Endothelial cell of umbilical vein (primary cell): ENCODE data around the gene LOXL3. TPM values are rescaled to one million over a fixed set of nuclear protein-coding genes. Genes with fewer than 3 reads are reported as not detected.

ENCODE experiments used
- BruUV-seq: library from RNA; stranded (reverse); fragments of 400-500 nt; replicated peaks from 2 replicates; lab custom pipeline; 2021; lab: Mats Ljungman, UMichigan
- CTCF ChIA-PET: fragments of 300-600, 350-600 bp; sonication (Branson Sonifier 250); formaldehyde crosslinking; loops from one replicate; lab custom pipeline; 2021; ENCODE audit warnings: antibody characterized with exemption, inconsistent platforms; lab: Charles Lee
- POLR2A ChIA-PET: fragments of 300-600, 350-600 bp; sonication (Branson Sonifier 250); formaldehyde crosslinking; loops from one replicate; lab custom pipeline; 2021; ENCODE audit warnings: antibody characterized with exemption, inconsistent platforms; lab: Charles Lee
- DNase-seq: peaks from one replicate; pipeline ENCODE4 v3.0.0-alpha.2; 2011; ENCODE audit warnings: low read depth, low spot score
- FAIRE-seq: peaks from 2 replicates; lab custom pipeline; 2011; peaks lifted over from hg19 to GRCh38; lab: Jason Lieb, UNC
- H2AFZ ChIP-seq: 2 replicates; pipeline ENCODE4 v1.6.0; 2012; ENCODE audit warnings: low read depth, low read length, control low read depth, inconsistent platforms
- H3K27ac ChIP-seq: 2 replicates; pipeline ENCODE4 v1.5.1; 2011; ENCODE audit warnings: low read depth, mild to moderate bottlenecking, control low read depth, low read length, moderate library complexity; ENCODE audit not compliant: insufficient read depth
- H3K27me3 ChIP-seq, 2 experiments: 2 replicates each; pipeline versions ENCODE4 v1.6.0 to v1.6.1; 2011; ENCODE audit warnings: low read length in 2 of 2, mixed read lengths in 1 of 2; ENCODE audit not compliant: control insufficient read depth in 2 of 2, insufficient read depth in 2 of 2
- H3K36me3 ChIP-seq, 2 experiments: 2 replicates in 1 of 2; 3 replicates in 1 of 2; pipeline ENCODE4 v1.5.1; 2011; ENCODE audit warnings: low read length in 2 of 2, mild to moderate bottlenecking in 1 of 2, moderate library complexity in 1 of 2; ENCODE audit not compliant: control insufficient read depth in 2 of 2, insufficient read depth in 2 of 2; ENCODE audit errors: extremely low read depth in 1 of 2
- H3K4me1 ChIP-seq: 3 replicates; pipeline ENCODE4 v1.5.1; 2011; ENCODE audit warnings: mild to moderate bottlenecking, low read length; ENCODE audit not compliant: control insufficient read depth, insufficient read depth; ENCODE audit errors: extremely low read depth
- H3K4me2 ChIP-seq: 2 replicates; pipeline ENCODE4 v1.6.1; 2011; ENCODE audit warnings: low read length, control low read depth, mixed read lengths; ENCODE audit not compliant: insufficient read depth
- H3K4me3 ChIP-seq, 3 experiments: fragments of 200-600 bp in 1 of 3; sonication (generic), shearing (Covaris generic) in 1 of 3; replicated peaks in 1 of 3; 2 replicates each; pipeline ENCODE4 v1.5.1; 2011 to 2016; ENCODE audit warnings: control low read depth in 3 of 3, low read length in 3 of 3, mild to moderate bottlenecking in 2 of 3, inconsistent platforms in 1 of 3, low read depth in 1 of 3, moderate library complexity in 1 of 3; ENCODE audit not compliant: insufficient read depth in 1 of 3
- H3K79me2 ChIP-seq: 2 replicates; pipeline ENCODE4 v1.6.0; 2012; ENCODE audit warnings: low read length, inconsistent platforms; ENCODE audit not compliant: control insufficient read depth, insufficient read depth
- H3K9ac ChIP-seq: replicated peaks from 2 replicates; pipeline ENCODE3; 2011; ENCODE audit warnings: low read length, control low read depth; ENCODE audit not compliant: insufficient read depth; ENCODE audit errors: extremely low read depth
- H3K9me1 ChIP-seq: replicated peaks from 3 replicates; pipeline ENCODE4 v1.6.0; 2011; ENCODE audit warnings: mild to moderate bottlenecking, low read length; ENCODE audit not compliant: control insufficient read depth, insufficient read depth; ENCODE audit errors: extremely low read depth
- H3K9me3 ChIP-seq: replicated peaks from 2 replicates; pipeline ENCODE4 v1.5.1; 2012; ENCODE audit warnings: low read length, inconsistent platforms; ENCODE audit not compliant: control insufficient read depth, insufficient read depth
- H4K20me1 ChIP-seq: replicated peaks from 2 replicates; pipeline ENCODE3; 2011; ENCODE audit warnings: mild to moderate bottlenecking, low read length; ENCODE audit not compliant: control insufficient read depth, insufficient read depth; ENCODE audit errors: extremely low read depth
- EZH2 ChIP-seq: IDR thresholded peaks from 2 replicates; pipeline ENCODE4 v1.6.1; 2012; ENCODE audit warnings: borderline replicate concordance, low read depth, mild to moderate bottlenecking, moderate library complexity, low read length, inconsistent platforms; ENCODE audit not compliant: severe bottlenecking
- FOS ChIP-seq: IDR thresholded peaks from 2 replicates; pipeline ENCODE4 v1.6.1; 2011; ENCODE audit warnings: mild to moderate bottlenecking, low read length, moderate library complexity, borderline replicate concordance; ENCODE audit not compliant: insufficient read depth
- GATA2 ChIP-seq: IDR thresholded peaks from 2 replicates; pipeline ENCODE4 v1.7.0; 2011; ENCODE audit warnings: low read depth, mild to moderate bottlenecking, moderate library complexity, mixed read lengths, low read length; ENCODE audit not compliant: insufficient read length, insufficient read depth
- JUN ChIP-seq: IDR thresholded peaks from 2 replicates; pipeline ENCODE4 v1.6.1; 2011; ENCODE audit warnings: borderline replicate concordance, low read depth; ENCODE audit not compliant: insufficient read length, insufficient read depth
- MYC ChIP-seq: IDR thresholded peaks from one replicate; pipeline ENCODE4 v1.6.1; 2011; ENCODE audit warnings: mild to moderate bottlenecking, low read depth, low read length
- POLR2A ChIP-seq: IDR thresholded peaks from 2 replicates; pipeline ENCODE4 v1.6.1; 2012; ENCODE audit warnings: low read depth, mild to moderate bottlenecking, control low read depth, low read length
- POLR2AphosphoS5 ChIP-seq: IDR thresholded peaks from 2 replicates; pipeline ENCODE4 v1.6.1; 2012; ENCODE audit warnings: low read depth, mild to moderate bottlenecking, control low read depth, low read length, moderate library complexity; ENCODE audit not compliant: insufficient read depth
- dilution Hi-C: fragments of 300-500 bp; cut with MboI; formaldehyde crosslinking; loops from one replicate; pipeline ENCODE4 v1.15.0; 2019; ENCODE audit warnings: low sequenced_read_pairs; ENCODE audit not compliant: extremely low pct_ligation_motif_present
- intact Hi-C: fragments of 100-400 bp; cut with micrococcal nuclease; formaldehyde crosslinking; loops from one replicate; pipeline ENCODE4 v1.10.0; 2022
- polyA plus RNA-seq, 4 experiments: library from polyadenylated mRNA; depleted of rRNA in 3 of 4; stranded (reverse) in 3 of 4; unstranded in 1 of 4; fragments of >200 nt; gene quantifications; 2 replicates each; pipeline versions ENCODE4 v1.2.1 to v1.2.3, GENCODE V29; 2011 to 2012; ENCODE audit warnings: missing spikeins in 1 of 4
- total RNA-seq: library from RNA; stranded (reverse); gene quantifications from 2 replicates; pipeline ENCODE4 v1.2.3, GENCODE V29; 2021
- TF ChIP-seq, protein P1 (sequence below): IDR thresholded peaks from 2 replicates; pipeline ENCODE4 v1.6.1; 2011; ENCODE audit not compliant: insufficient read depth, insufficient read length
- TF ChIP-seq, protein P2 (sequence below), 2 donors: IDR thresholded peaks; 1 replicate in 1 of 2; 2 replicates in 1 of 2; pipeline ENCODE4 v1.5.1; 2011; ENCODE audit warnings: low read length in 2 of 2, mild to moderate bottlenecking in 2 of 2, moderate library complexity in 2 of 2, control low read depth in 1 of 2, inconsistent platforms in 1 of 2, low read depth in 1 of 2; ENCODE audit not compliant: insufficient read depth in 1 of 2; ENCODE audit errors: extremely low read depth in 1 of 2

The LOXL3 gene
- total and polyA plus RNA-seq, 2 donors (not counting 3 experiments of a cell fraction or from before 2014, with no cell fraction given), result 0.95 to 1.3 TPM

DNA sequence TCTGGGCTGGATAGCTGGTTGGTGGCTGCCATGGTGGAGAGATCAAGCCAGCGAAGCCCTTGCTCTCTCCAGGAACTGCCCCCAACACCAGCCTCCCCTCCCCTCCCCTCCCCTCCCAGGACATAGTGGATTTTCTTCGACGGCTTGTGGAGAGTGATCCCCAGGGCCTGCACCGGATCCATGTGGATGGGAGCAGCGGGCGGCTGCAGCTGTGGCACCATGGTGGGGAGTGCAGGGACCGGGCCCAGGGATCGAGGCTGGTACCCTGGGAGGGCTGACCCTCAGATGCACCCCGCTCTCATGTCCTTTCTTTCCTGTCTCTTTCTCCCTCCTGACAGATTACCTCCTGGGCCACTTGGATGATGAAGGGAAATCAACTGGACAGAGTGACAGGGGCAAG, 63.8 kb downstream of the LOXL3 start:
- CTCF ChIA-PET, result interaction anchor here (0.9 to 2.1 kb wide), 3 partner anchors 8 to 42 kb away, joined by 3 to 8 read pairs (median 3); no protein-coding TSS in a partner anchor

More for the DNA sequence above, 63.8 kb downstream of the LOXL3 start:
- no peak overlapping the region for H3K4me2 ChIP-seq
- no peak overlapping the region for H2AFZ ChIP-seq
- DNase-seq (no peak), FAIRE-seq (no peak)
- TF ChIP-seq FOS (no peak), POLR2AphosphoS5 (no peak), EZH2 (no peak), GATA2 (no peak), JUN (no peak), POLR2A (no peak), MYC (no peak)
- TF ChIP-seq, protein P1, sequence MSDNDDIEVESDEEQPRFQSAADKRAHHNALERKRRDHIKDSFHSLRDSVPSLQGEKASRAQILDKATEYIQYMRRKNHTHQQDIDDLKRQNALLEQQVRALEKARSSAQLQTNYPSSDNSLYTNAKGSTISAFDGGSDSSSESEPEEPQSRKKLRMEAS, result no peak
- TF ChIP-seq, protein P2, sequence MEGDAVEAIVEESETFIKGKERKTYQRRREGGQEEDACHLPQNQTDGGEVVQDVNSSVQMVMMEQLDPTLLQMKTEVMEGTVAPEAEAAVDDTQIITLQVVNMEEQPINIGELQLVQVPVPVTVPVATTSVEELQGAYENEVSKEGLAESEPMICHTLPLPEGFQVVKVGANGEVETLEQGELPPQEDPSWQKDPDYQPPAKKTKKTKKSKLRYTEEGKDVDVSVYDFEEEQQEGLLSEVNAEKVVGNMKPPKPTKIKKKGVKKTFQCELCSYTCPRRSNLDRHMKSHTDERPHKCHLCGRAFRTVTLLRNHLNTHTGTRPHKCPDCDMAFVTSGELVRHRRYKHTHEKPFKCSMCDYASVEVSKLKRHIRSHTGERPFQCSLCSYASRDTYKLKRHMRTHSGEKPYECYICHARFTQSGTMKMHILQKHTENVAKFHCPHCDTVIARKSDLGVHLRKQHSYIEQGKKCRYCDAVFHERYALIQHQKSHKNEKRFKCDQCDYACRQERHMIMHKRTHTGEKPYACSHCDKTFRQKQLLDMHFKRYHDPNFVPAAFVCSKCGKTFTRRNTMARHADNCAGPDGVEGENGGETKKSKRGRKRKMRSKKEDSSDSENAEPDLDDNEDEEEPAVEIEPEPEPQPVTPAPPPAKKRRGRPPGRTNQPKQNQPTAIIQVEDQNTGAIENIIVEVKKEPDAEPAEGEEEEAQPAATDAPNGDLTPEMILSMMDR (IDR thresholded peaks at IDR 0.05; ENCODE audit: extremely low read depth in 1 of 2, insufficient read depth in 1 of 2, low read depth in 1 of 2, low read length in 2 of 2), result no peak
- H4K20me1 ChIP-seq, result no peaks in the 10 kb centered on the region
- H3K36me3 ChIP-seq, result peaks cover 3 to 14% of the 10 kb centered on the region in 2 experiments
- no peaks in the 10 kb centered on the region for H3K27me3 ChIP-seq
- BruUV-seq, result no TSS peak
- H3K4me3 ChIP-seq, result no peak overlapping the region
- POLR2A ChIA-PET, result no interaction called here
- H3K9ac ChIP-seq, result no peak overlapping the region
- intact Hi-C loops, result no loop called here
- dilution Hi-C loops, result no loop called here
- H3K79me2 ChIP-seq, result no peaks in the 10 kb centered on the region
- H3K4me1 ChIP-seq, result peaks cover 5% of the 10 kb centered on the region
- H3K9me3 ChIP-seq, result no peaks in the 10 kb centered on the region
- H3K27ac ChIP-seq, result no peak overlapping the region
- H3K9me1 ChIP-seq, result no peaks in the 10 kb centered on the region
